GM12872 (cell line): Measurements from ENCODE around the gene TMEM244.

Experiments used
- TF ChIP-seq, protein P1 (sequence below): IDR thresholded peaks from 3 replicates; pipeline ENCODE4 v1.5.1; 2011; ENCODE audit warnings: low read depth, mild to moderate bottlenecking, low read length, moderate library complexity; ENCODE audit not compliant: insufficient read depth

Gene TMEM244

DNA sequence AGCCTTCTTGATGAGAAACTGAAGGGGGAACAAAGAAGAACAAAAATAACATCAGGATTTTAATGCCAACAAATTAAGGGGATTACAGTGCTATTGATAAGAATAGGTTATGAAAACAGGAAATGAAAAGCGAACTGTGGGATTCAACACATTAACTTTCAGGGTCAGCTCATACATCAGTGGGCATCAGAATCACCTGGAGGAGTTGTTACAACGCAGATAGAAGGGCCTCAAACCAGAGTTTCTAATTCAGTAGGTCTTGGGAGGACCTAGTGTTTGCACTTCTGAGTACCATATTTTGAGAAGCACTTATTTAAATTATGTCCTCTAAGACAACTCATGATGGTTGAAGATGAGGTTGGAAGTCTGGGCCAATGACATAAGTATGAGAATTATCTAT lies 5.6 kb upstream of the TMEM244 start:
- TF ChIP-seq, protein P1, sequence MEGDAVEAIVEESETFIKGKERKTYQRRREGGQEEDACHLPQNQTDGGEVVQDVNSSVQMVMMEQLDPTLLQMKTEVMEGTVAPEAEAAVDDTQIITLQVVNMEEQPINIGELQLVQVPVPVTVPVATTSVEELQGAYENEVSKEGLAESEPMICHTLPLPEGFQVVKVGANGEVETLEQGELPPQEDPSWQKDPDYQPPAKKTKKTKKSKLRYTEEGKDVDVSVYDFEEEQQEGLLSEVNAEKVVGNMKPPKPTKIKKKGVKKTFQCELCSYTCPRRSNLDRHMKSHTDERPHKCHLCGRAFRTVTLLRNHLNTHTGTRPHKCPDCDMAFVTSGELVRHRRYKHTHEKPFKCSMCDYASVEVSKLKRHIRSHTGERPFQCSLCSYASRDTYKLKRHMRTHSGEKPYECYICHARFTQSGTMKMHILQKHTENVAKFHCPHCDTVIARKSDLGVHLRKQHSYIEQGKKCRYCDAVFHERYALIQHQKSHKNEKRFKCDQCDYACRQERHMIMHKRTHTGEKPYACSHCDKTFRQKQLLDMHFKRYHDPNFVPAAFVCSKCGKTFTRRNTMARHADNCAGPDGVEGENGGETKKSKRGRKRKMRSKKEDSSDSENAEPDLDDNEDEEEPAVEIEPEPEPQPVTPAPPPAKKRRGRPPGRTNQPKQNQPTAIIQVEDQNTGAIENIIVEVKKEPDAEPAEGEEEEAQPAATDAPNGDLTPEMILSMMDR, result no peak

DNA sequence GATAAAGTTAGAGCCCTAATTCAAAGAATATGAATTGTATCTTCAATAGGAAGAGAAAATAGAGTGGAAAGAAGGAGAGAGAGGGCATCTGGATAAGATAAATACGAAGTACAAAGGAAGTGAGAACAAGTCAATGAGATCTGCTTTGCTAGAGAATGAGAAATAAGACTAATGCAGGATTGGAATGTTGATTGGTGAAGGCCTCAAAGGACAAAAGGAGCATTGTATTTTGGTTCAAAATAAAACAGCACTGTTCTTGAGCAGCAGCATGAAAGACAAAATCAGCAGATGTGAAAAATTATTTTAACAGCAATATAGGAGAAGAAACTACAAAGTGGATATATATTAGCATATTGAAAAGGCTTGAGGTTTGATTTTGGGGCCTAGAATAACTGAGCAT lies 5.1 kb upstream of the TMEM244 start:
- TF ChIP-seq, protein P1, result no peak

DNA sequence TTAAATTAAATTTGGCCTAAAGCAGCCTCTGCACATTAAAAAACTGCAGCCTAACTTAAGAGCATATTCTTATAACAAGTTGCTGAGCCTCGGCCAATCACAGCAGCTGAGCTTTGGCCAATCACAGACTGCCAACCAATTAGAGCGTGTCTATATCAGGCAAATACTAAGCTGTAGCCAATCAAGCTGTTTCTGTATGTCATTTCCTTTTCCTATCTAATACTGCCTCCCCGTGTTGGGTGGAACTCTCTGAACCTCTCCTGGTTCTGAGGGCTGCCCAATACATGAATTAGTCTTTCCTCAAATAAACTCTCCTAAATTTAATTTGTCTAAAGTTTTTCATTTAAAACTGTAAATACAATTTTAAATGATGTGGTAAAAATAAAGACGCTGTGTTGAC lies 3.9 kb upstream of the TMEM244 start:
- TF ChIP-seq, protein P1, result no peak

DNA sequence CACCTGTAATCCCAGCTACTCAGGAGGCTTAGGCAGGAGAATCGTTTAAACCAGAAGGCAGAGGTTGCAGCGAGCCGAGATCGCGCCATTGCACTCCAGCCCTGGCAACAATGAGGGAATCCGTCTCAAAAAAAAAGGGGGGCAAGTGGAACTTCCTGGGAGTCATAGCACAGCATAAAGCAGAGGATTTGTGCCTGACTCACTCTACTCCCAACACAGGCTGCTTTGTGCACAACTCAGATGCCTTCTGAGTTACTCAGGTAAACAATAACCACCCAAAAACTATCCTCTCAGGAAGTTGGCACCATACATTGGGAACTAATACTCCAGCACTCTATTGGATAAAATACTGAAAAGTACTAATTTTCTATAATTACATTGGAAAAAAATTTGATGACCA lies 2.5 kb upstream of the TMEM244 start:
- TF ChIP-seq, protein P1, result no peak

DNA sequence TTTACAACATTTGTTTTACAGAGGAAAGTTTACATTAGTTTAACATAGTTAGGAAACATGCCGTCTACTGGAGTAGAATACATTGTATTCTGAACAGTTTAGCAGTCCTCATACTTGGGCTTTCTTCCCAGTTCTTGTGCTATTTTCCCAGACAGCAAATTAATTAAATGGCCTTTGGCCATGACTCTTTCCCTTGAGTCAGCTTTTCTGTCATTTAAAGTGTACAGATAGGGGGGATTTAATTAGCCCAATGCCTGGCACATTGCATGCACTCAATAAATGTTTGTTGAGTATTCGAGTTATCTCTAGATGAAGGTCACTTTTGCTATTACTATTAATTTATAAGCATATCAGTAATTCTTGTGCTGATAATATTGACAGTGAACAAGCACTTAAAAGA lies 1.6 kb downstream of the TMEM244 start:
- TF ChIP-seq, protein P1, result no peak

DNA sequence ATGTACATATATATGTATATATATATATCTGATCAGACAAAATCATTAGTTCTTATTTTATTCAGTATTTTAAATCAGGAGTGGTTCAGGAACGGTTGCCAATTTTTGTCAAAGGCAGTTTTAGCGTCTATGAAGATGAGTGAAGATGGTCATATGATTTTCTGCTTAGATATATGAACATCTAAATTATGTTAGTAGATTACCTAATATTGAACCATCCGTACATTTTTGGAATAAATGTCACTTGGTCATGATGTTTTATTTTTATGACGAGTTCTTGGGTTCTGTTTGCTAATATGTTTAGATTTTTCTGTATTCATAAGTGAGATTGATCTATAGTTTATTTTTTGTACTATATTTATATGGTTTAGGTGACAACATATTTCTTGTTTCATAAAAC lies 3.3 kb downstream of the TMEM244 start:
- TF ChIP-seq, protein P1, result no peak

DNA sequence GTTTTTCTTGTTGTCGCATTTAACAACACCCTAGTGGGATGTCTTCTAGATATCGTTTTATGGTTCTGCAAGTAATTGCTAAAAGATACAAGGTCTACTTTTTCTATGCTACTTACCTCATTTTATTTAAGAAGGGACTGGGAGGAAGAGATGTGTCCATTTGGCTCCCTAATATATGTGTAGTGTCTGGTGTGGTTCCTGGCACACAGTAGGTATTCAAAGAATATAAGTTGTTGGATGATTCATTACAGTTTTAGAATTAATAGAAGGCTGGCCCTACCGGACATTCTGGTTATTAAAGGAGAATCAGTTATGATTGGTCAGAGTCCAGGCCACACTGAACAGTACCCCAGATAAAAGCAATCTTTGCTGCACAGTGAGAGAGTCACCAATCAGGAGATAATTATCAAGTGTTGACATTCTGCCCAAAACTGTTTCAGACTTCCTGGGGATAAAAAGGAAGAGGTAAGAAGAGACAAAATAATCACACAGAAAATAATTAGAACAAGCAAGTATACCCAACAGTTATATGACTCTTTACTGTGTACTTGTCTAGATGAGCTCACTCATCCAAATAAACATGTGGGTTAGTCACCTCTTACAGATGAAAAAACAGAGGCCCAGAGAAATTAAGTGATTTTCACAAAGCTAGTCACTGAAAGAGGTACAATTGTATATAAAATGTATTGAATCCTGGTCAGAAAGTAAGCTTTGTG lies 7.0 kb downstream of the TMEM244 start:
- TF ChIP-seq, protein P1, result no peak
